Endothelial cell of umbilical vein (primary cell): ENCODE results near the gene AKR1C2. TPM values are rescaled to one million over a fixed set of nuclear protein-coding genes. Genes with fewer than 3 reads are reported as not detected.

Experiments used
- BruUV-seq: library from RNA; stranded (reverse); fragments of 400-500 nt; replicated peaks from 2 replicates; lab custom pipeline; 2021; lab: Mats Ljungman, UMichigan
- CTCF ChIA-PET: fragments of 300-600, 350-600 bp; sonication (Branson Sonifier 250); formaldehyde crosslinking; loops from one replicate; lab custom pipeline; 2021; ENCODE audit warnings: antibody characterized with exemption, inconsistent platforms; lab: Charles Lee
- POLR2A ChIA-PET: fragments of 300-600, 350-600 bp; sonication (Branson Sonifier 250); formaldehyde crosslinking; loops from one replicate; lab custom pipeline; 2021; ENCODE audit warnings: antibody characterized with exemption, inconsistent platforms; lab: Charles Lee
- DNase-seq: peaks from one replicate; pipeline ENCODE4 v3.0.0-alpha.2; 2011; ENCODE audit warnings: low read depth, low spot score
- FAIRE-seq: peaks from 2 replicates; lab custom pipeline; 2011; peaks lifted over from hg19 to GRCh38; lab: Jason Lieb, UNC
- H2AFZ ChIP-seq: 2 replicates; pipeline ENCODE4 v1.6.0; 2012; ENCODE audit warnings: low read depth, low read length, control low read depth, inconsistent platforms
- H3K27ac ChIP-seq: 2 replicates; pipeline ENCODE4 v1.5.1; 2011; ENCODE audit warnings: low read depth, mild to moderate bottlenecking, control low read depth, low read length, moderate library complexity; ENCODE audit not compliant: insufficient read depth
- H3K27me3 ChIP-seq, 2 experiments: 2 replicates each; pipeline versions ENCODE4 v1.6.0 to v1.6.1; 2011; ENCODE audit warnings: low read length in 2 of 2, mixed read lengths in 1 of 2; ENCODE audit not compliant: control insufficient read depth in 2 of 2, insufficient read depth in 2 of 2
- H3K36me3 ChIP-seq, 2 experiments: 2 replicates in 1 of 2; 3 replicates in 1 of 2; pipeline ENCODE4 v1.5.1; 2011; ENCODE audit warnings: low read length in 2 of 2, mild to moderate bottlenecking in 1 of 2, moderate library complexity in 1 of 2; ENCODE audit not compliant: control insufficient read depth in 2 of 2, insufficient read depth in 2 of 2; ENCODE audit errors: extremely low read depth in 1 of 2
- H3K4me1 ChIP-seq: 3 replicates; pipeline ENCODE4 v1.5.1; 2011; ENCODE audit warnings: mild to moderate bottlenecking, low read length; ENCODE audit not compliant: control insufficient read depth, insufficient read depth; ENCODE audit errors: extremely low read depth
- H3K4me2 ChIP-seq: 2 replicates; pipeline ENCODE4 v1.6.1; 2011; ENCODE audit warnings: low read length, control low read depth, mixed read lengths; ENCODE audit not compliant: insufficient read depth
- H3K4me3 ChIP-seq, 3 experiments: fragments of 200-600 bp in 1 of 3; sonication (generic), shearing (Covaris generic) in 1 of 3; replicated peaks in 1 of 3; 2 replicates each; pipeline ENCODE4 v1.5.1; 2011 to 2016; ENCODE audit warnings: control low read depth in 3 of 3, low read length in 3 of 3, mild to moderate bottlenecking in 2 of 3, inconsistent platforms in 1 of 3, low read depth in 1 of 3, moderate library complexity in 1 of 3; ENCODE audit not compliant: insufficient read depth in 1 of 3
- H3K79me2 ChIP-seq: 2 replicates; pipeline ENCODE4 v1.6.0; 2012; ENCODE audit warnings: low read length, inconsistent platforms; ENCODE audit not compliant: control insufficient read depth, insufficient read depth
- H3K9ac ChIP-seq: replicated peaks from 2 replicates; pipeline ENCODE3; 2011; ENCODE audit warnings: low read length, control low read depth; ENCODE audit not compliant: insufficient read depth; ENCODE audit errors: extremely low read depth
- H3K9me1 ChIP-seq: replicated peaks from 3 replicates; pipeline ENCODE4 v1.6.0; 2011; ENCODE audit warnings: mild to moderate bottlenecking, low read length; ENCODE audit not compliant: control insufficient read depth, insufficient read depth; ENCODE audit errors: extremely low read depth
- H3K9me3 ChIP-seq: replicated peaks from 2 replicates; pipeline ENCODE4 v1.5.1; 2012; ENCODE audit warnings: low read length, inconsistent platforms; ENCODE audit not compliant: control insufficient read depth, insufficient read depth
- H4K20me1 ChIP-seq: replicated peaks from 2 replicates; pipeline ENCODE3; 2011; ENCODE audit warnings: mild to moderate bottlenecking, low read length; ENCODE audit not compliant: control insufficient read depth, insufficient read depth; ENCODE audit errors: extremely low read depth
- CTCF ChIP-seq, 2 donors: IDR thresholded peaks; 1 replicate in 1 of 2; 2 replicates in 1 of 2; pipeline ENCODE4 v1.5.1; 2011; ENCODE audit warnings: low read length in 2 of 2, mild to moderate bottlenecking in 2 of 2, moderate library complexity in 2 of 2, control low read depth in 1 of 2, inconsistent platforms in 1 of 2, low read depth in 1 of 2; ENCODE audit not compliant: insufficient read depth in 1 of 2; ENCODE audit errors: extremely low read depth in 1 of 2
- EZH2 ChIP-seq: IDR thresholded peaks from 2 replicates; pipeline ENCODE4 v1.6.1; 2012; ENCODE audit warnings: borderline replicate concordance, low read depth, mild to moderate bottlenecking, moderate library complexity, low read length, inconsistent platforms; ENCODE audit not compliant: severe bottlenecking
- FOS ChIP-seq: IDR thresholded peaks from 2 replicates; pipeline ENCODE4 v1.6.1; 2011; ENCODE audit warnings: mild to moderate bottlenecking, low read length, moderate library complexity, borderline replicate concordance; ENCODE audit not compliant: insufficient read depth
- GATA2 ChIP-seq: IDR thresholded peaks from 2 replicates; pipeline ENCODE4 v1.7.0; 2011; ENCODE audit warnings: low read depth, mild to moderate bottlenecking, moderate library complexity, mixed read lengths, low read length; ENCODE audit not compliant: insufficient read length, insufficient read depth
- JUN ChIP-seq: IDR thresholded peaks from 2 replicates; pipeline ENCODE4 v1.6.1; 2011; ENCODE audit warnings: borderline replicate concordance, low read depth; ENCODE audit not compliant: insufficient read length, insufficient read depth
- MAX ChIP-seq: IDR thresholded peaks from 2 replicates; pipeline ENCODE4 v1.6.1; 2011; ENCODE audit not compliant: insufficient read depth, insufficient read length
- MYC ChIP-seq: IDR thresholded peaks from one replicate; pipeline ENCODE4 v1.6.1; 2011; ENCODE audit warnings: mild to moderate bottlenecking, low read depth, low read length
- POLR2A ChIP-seq: IDR thresholded peaks from 2 replicates; pipeline ENCODE4 v1.6.1; 2012; ENCODE audit warnings: low read depth, mild to moderate bottlenecking, control low read depth, low read length
- POLR2AphosphoS5 ChIP-seq: IDR thresholded peaks from 2 replicates; pipeline ENCODE4 v1.6.1; 2012; ENCODE audit warnings: low read depth, mild to moderate bottlenecking, control low read depth, low read length, moderate library complexity; ENCODE audit not compliant: insufficient read depth
- dilution Hi-C: fragments of 300-500 bp; cut with MboI; formaldehyde crosslinking; loops from one replicate; pipeline ENCODE4 v1.15.0; 2019; ENCODE audit warnings: low sequenced_read_pairs; ENCODE audit not compliant: extremely low pct_ligation_motif_present
- intact Hi-C: fragments of 100-400 bp; cut with micrococcal nuclease; formaldehyde crosslinking; loops from one replicate; pipeline ENCODE4 v1.10.0; 2022
- polyA plus RNA-seq, 4 experiments: library from polyadenylated mRNA; depleted of rRNA in 3 of 4; stranded (reverse) in 3 of 4; unstranded in 1 of 4; fragments of >200 nt; gene quantifications; 2 replicates each; pipeline versions ENCODE4 v1.2.1 to v1.2.3, GENCODE V29; 2011 to 2012; ENCODE audit warnings: missing spikeins in 1 of 4
- total RNA-seq: library from RNA; stranded (reverse); gene quantifications from 2 replicates; pipeline ENCODE4 v1.2.3, GENCODE V29; 2021

Gene AKR1C2
- total and polyA plus RNA-seq, 2 donors (not counting 3 experiments of a cell fraction or from before 2014, with no cell fraction given) = 0.84 to 1.7 TPM

- ChIA-PET CTCF (no interaction called here), POLR2A (no interaction called here)
- DNase-seq (no peak), FAIRE-seq (no peak)
- Histone ChIP-seq H3K4me3 (no peak overlapping the region), H3K4me2 (no peak overlapping the region), H3K27me3 (no peaks in the 10 kb centered on the region), H3K9ac (no peak overlapping the region), H2AFZ (no peak overlapping the region), H4K20me1 (no peaks in the 10 kb centered on the region), H3K27ac (no peak overlapping the region), H3K4me1 (peaks cover 19% of the 10 kb centered on the region), H3K36me3 (no peaks in the 10 kb centered on the region), H3K9me3 (no peaks in the 10 kb centered on the region), H3K79me2 (no peaks in the 10 kb centered on the region), H3K9me1 (no peaks in the 10 kb centered on the region)
- no TSS peak for BruUV-seq
- intact Hi-C loops = no loop called here
- no peak for TF ChIP-seq MYC
- TF ChIP-seq POLR2AphosphoS5 = no peak
- TF ChIP-seq FOS = no peak
- no peak for TF ChIP-seq MAX
- TF ChIP-seq EZH2 = no peak
- no peak for TF ChIP-seq GATA2
- dilution Hi-C loops = no loop called here
Measured at GRCh38 chr10:4944841-4945240, 58.8 kb downstream of the AKR1C2 start.

GRCh38 chr10:4943821-4944220, 59.8 kb downstream of the AKR1C2 start:
- intact Hi-C loops = no loop called here

More at GRCh38 chr10:4943821-4944220, 59.8 kb downstream of the AKR1C2 start:
- Histone ChIP-seq H3K27me3 (no peaks in the 10 kb centered on the region), H3K9ac (no peak overlapping the region), H3K4me2 (no peak overlapping the region), H3K79me2 (no peaks in the 10 kb centered on the region), H3K36me3 (no peaks in the 10 kb centered on the region), H3K9me1 (no peaks in the 10 kb centered on the region), H3K4me1 (peaks cover 23% of the 10 kb centered on the region), H4K20me1 (no peaks in the 10 kb centered on the region), H3K9me3 (no peaks in the 10 kb centered on the region), H3K27ac (no peak overlapping the region), H3K4me3 (no peak overlapping the region), H2AFZ (peak overlapping the region; percentile 40)
- no peak for DNase-seq
- ChIA-PET CTCF (interaction anchor here (1.3 kb wide), 1 partner anchor 94 kb away, joined by 5 read pairs; no protein-coding TSS in a partner anchor), POLR2A (no interaction called here)
- no peak for FAIRE-seq
- no TSS peak for BruUV-seq
- dilution Hi-C loops = no loop called here
- TF ChIP-seq EZH2 = no peak
- TF ChIP-seq GATA2 = no peak
- no peak for TF ChIP-seq JUN
- TF ChIP-seq CTCF (IDR thresholded peaks at IDR 0.05; ENCODE audit: extremely low read depth in 1 of 2, insufficient read depth in 1 of 2, low read depth in 1 of 2, low read length in 2 of 2) = no peak
- TF ChIP-seq FOS = no peak
- TF ChIP-seq POLR2AphosphoS5 = no peak
- no peak for TF ChIP-seq MAX
- no peak for TF ChIP-seq MYC
- no peak for TF ChIP-seq POLR2A
